Endothelial cell of umbilical vein (primary cell): ENCODE measurements around the gene FBLIM1. TPM values are rescaled to one million over a fixed set of nuclear protein-coding genes. Genes with fewer than 3 reads are reported as not detected.

Source experiments
- BruUV-seq: library from RNA; stranded (reverse); fragments of 400-500 nt; replicated peaks from 2 replicates; lab custom pipeline; 2021; lab: Mats Ljungman, UMichigan
- CTCF ChIA-PET: fragments of 300-600, 350-600 bp; sonication (Branson Sonifier 250); formaldehyde crosslinking; loops from one replicate; lab custom pipeline; 2021; ENCODE audit warnings: antibody characterized with exemption, inconsistent platforms; lab: Charles Lee
- POLR2A ChIA-PET: fragments of 300-600, 350-600 bp; sonication (Branson Sonifier 250); formaldehyde crosslinking; loops from one replicate; lab custom pipeline; 2021; ENCODE audit warnings: antibody characterized with exemption, inconsistent platforms; lab: Charles Lee
- DNase-seq: peaks from one replicate; pipeline ENCODE4 v3.0.0-alpha.2; 2011; ENCODE audit warnings: low read depth, low spot score
- FAIRE-seq: peaks from 2 replicates; lab custom pipeline; 2011; peaks lifted over from hg19 to GRCh38; lab: Jason Lieb, UNC
- H2AFZ ChIP-seq: 2 replicates; pipeline ENCODE4 v1.6.0; 2012; ENCODE audit warnings: low read depth, low read length, control low read depth, inconsistent platforms
- H3K27ac ChIP-seq: 2 replicates; pipeline ENCODE4 v1.5.1; 2011; ENCODE audit warnings: low read depth, mild to moderate bottlenecking, control low read depth, low read length, moderate library complexity; ENCODE audit not compliant: insufficient read depth
- H3K27me3 ChIP-seq, 2 experiments: 2 replicates each; pipeline versions ENCODE4 v1.6.0 to v1.6.1; 2011; ENCODE audit warnings: low read length in 2 of 2, mixed read lengths in 1 of 2; ENCODE audit not compliant: control insufficient read depth in 2 of 2, insufficient read depth in 2 of 2
- H3K36me3 ChIP-seq, 2 experiments: 2 replicates in 1 of 2; 3 replicates in 1 of 2; pipeline ENCODE4 v1.5.1; 2011; ENCODE audit warnings: low read length in 2 of 2, mild to moderate bottlenecking in 1 of 2, moderate library complexity in 1 of 2; ENCODE audit not compliant: control insufficient read depth in 2 of 2, insufficient read depth in 2 of 2; ENCODE audit errors: extremely low read depth in 1 of 2
- H3K4me1 ChIP-seq: 3 replicates; pipeline ENCODE4 v1.5.1; 2011; ENCODE audit warnings: mild to moderate bottlenecking, low read length; ENCODE audit not compliant: control insufficient read depth, insufficient read depth; ENCODE audit errors: extremely low read depth
- H3K4me2 ChIP-seq: 2 replicates; pipeline ENCODE4 v1.6.1; 2011; ENCODE audit warnings: low read length, control low read depth, mixed read lengths; ENCODE audit not compliant: insufficient read depth
- H3K4me3 ChIP-seq, 3 experiments: fragments of 200-600 bp in 1 of 3; sonication (generic), shearing (Covaris generic) in 1 of 3; replicated peaks in 1 of 3; 2 replicates each; pipeline ENCODE4 v1.5.1; 2011 to 2016; ENCODE audit warnings: control low read depth in 3 of 3, low read length in 3 of 3, mild to moderate bottlenecking in 2 of 3, inconsistent platforms in 1 of 3, low read depth in 1 of 3, moderate library complexity in 1 of 3; ENCODE audit not compliant: insufficient read depth in 1 of 3
- H3K79me2 ChIP-seq: 2 replicates; pipeline ENCODE4 v1.6.0; 2012; ENCODE audit warnings: low read length, inconsistent platforms; ENCODE audit not compliant: control insufficient read depth, insufficient read depth
- H3K9ac ChIP-seq: replicated peaks from 2 replicates; pipeline ENCODE3; 2011; ENCODE audit warnings: low read length, control low read depth; ENCODE audit not compliant: insufficient read depth; ENCODE audit errors: extremely low read depth
- H3K9me1 ChIP-seq: replicated peaks from 3 replicates; pipeline ENCODE4 v1.6.0; 2011; ENCODE audit warnings: mild to moderate bottlenecking, low read length; ENCODE audit not compliant: control insufficient read depth, insufficient read depth; ENCODE audit errors: extremely low read depth
- H3K9me3 ChIP-seq: replicated peaks from 2 replicates; pipeline ENCODE4 v1.5.1; 2012; ENCODE audit warnings: low read length, inconsistent platforms; ENCODE audit not compliant: control insufficient read depth, insufficient read depth
- H4K20me1 ChIP-seq: replicated peaks from 2 replicates; pipeline ENCODE3; 2011; ENCODE audit warnings: mild to moderate bottlenecking, low read length; ENCODE audit not compliant: control insufficient read depth, insufficient read depth; ENCODE audit errors: extremely low read depth
- EZH2 ChIP-seq: IDR thresholded peaks from 2 replicates; pipeline ENCODE4 v1.6.1; 2012; ENCODE audit warnings: borderline replicate concordance, low read depth, mild to moderate bottlenecking, moderate library complexity, low read length, inconsistent platforms; ENCODE audit not compliant: severe bottlenecking
- JUN ChIP-seq: IDR thresholded peaks from 2 replicates; pipeline ENCODE4 v1.6.1; 2011; ENCODE audit warnings: borderline replicate concordance, low read depth; ENCODE audit not compliant: insufficient read length, insufficient read depth
- MYC ChIP-seq: IDR thresholded peaks from one replicate; pipeline ENCODE4 v1.6.1; 2011; ENCODE audit warnings: mild to moderate bottlenecking, low read depth, low read length
- POLR2A ChIP-seq: IDR thresholded peaks from 2 replicates; pipeline ENCODE4 v1.6.1; 2012; ENCODE audit warnings: low read depth, mild to moderate bottlenecking, control low read depth, low read length
- POLR2AphosphoS5 ChIP-seq: IDR thresholded peaks from 2 replicates; pipeline ENCODE4 v1.6.1; 2012; ENCODE audit warnings: low read depth, mild to moderate bottlenecking, control low read depth, low read length, moderate library complexity; ENCODE audit not compliant: insufficient read depth
- dilution Hi-C: fragments of 300-500 bp; cut with MboI; formaldehyde crosslinking; loops from one replicate; pipeline ENCODE4 v1.15.0; 2019; ENCODE audit warnings: low sequenced_read_pairs; ENCODE audit not compliant: extremely low pct_ligation_motif_present
- intact Hi-C: fragments of 100-400 bp; cut with micrococcal nuclease; formaldehyde crosslinking; loops from one replicate; pipeline ENCODE4 v1.10.0; 2022
- polyA plus RNA-seq, 4 experiments: library from polyadenylated mRNA; depleted of rRNA in 3 of 4; stranded (reverse) in 3 of 4; unstranded in 1 of 4; fragments of >200 nt; gene quantifications; 2 replicates each; pipeline versions ENCODE4 v1.2.1 to v1.2.3, GENCODE V29; 2011 to 2012; ENCODE audit warnings: missing spikeins in 1 of 4
- total RNA-seq: library from RNA; stranded (reverse); gene quantifications from 2 replicates; pipeline ENCODE4 v1.2.3, GENCODE V29; 2021

FBLIM1 gene
- total and polyA plus RNA-seq, 2 donors (not counting 3 experiments of a cell fraction or from before 2014, with no cell fraction given): 363 to 414 TPM

DNA sequence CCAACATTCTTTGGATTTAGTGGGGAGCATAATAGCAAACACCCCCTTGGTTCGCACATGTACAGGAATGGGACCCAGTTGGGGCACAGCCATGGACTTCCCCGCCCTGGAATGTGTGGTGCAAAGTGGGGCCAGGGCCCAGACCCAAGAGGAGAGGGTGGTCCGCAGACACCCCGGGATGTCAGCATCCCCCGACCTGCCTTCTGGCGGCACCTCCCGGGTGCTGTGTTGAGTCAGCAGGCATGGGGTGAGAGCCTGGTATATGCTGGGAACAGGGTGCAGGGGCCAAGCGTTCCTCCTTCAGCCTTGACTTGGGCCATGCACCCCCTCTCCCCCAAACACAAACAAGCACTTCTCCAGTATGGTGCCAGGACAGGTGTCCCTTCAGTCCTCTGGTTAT lies 27.1 kb downstream of the FBLIM1 start:
- ChIA-PET CTCF (no interaction called here), POLR2A (no interaction called here)
- Histone ChIP-seq H3K4me1 (no peaks in the 10 kb centered on the region), H3K9me1 (no peaks in the 10 kb centered on the region), H3K79me2 (peaks cover 2% of the 10 kb centered on the region), H3K27me3 (no peaks in the 10 kb centered on the region), H3K27ac (no peak overlapping the region), H3K4me2 (no peak overlapping the region), H3K9me3 (no peaks in the 10 kb centered on the region), H4K20me1 (no peaks in the 10 kb centered on the region), H3K9ac (no peak overlapping the region), H3K36me3 (peaks cover 13 to 32% of the 10 kb centered on the region in 2 experiments), H3K4me3 (no peak overlapping the region), H2AFZ (no peak overlapping the region)
- FAIRE-seq (no peak), DNase-seq (no peak)
- no TSS peak for BruUV-seq
- dilution Hi-C loops: no loop called here
- intact Hi-C loops: no loop called here
- TF ChIP-seq POLR2A (peak; percentile 36), POLR2AphosphoS5 (peak; percentile 11), EZH2 (no peak)

DNA sequence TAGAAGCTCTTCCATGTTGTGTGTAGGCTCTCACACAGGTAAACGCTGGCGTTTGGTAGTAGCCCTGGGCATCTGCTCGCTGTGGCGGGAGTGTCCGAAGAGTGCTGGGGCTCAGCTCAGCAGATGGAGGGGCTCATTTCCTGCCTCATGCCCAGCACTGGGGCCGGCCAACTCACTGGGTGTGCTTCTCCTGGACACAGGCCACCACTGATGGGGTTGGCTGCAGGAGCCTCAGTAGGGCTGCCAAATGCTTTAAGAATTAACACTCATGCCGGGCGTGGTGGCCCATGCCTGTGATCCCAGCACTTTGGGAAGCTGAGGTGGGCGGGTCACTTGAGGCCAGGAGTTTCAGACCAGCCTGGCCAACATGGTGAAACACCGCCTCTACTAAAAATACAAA lies 28.0 kb downstream of the FBLIM1 start:
- dilution Hi-C loops (no loop called here), intact Hi-C loops (no loop called here)
- TF ChIP-seq EZH2 (no peak), MYC (no peak), JUN (no peak), POLR2AphosphoS5 (peak; percentile 12)
- Histone ChIP-seq H3K9ac (no peak overlapping the region), H2AFZ (no peak overlapping the region), H3K4me2 (no peak overlapping the region), H3K27me3 (no peaks in the 10 kb centered on the region), H3K9me1 (no peaks in the 10 kb centered on the region), H4K20me1 (no peaks in the 10 kb centered on the region), H3K79me2 (peaks cover 2% of the 10 kb centered on the region), H3K4me3 (no peak overlapping the region), H3K4me1 (no peaks in the 10 kb centered on the region), H3K36me3 (peaks cover 11 to 28% of the 10 kb centered on the region in 2 experiments), H3K9me3 (no peaks in the 10 kb centered on the region), H3K27ac (no peak overlapping the region)
- ChIA-PET POLR2A (interaction anchor here (0.6 kb wide), 1 partner anchor 8 kb away, joined by 13 read pairs; no protein-coding TSS in a partner anchor), CTCF (interaction anchor here (1.3 kb wide), 1 partner anchor 209 kb away, joined by 3 read pairs; no protein-coding TSS in a partner anchor)
- FAIRE-seq (no peak), DNase-seq (no peak)
- no TSS peak for BruUV-seq
